ENCODE data around the gene KIAA1217.

The KIAA1217 gene

GRCh38 chr10:24208661-24209431, at the start of gene KIAA1217:
Gene KIAA1217, plus strand, starts transcription at chr10:24209138. Its CDS starts 56 bp downstream, at chr10:24209194.
- DNase-seq (ENCODE audit: low spot score): no peak

GRCh38 chr10:24162206-24162985, 46.5 kb upstream of the KIAA1217 start:
- DNase-seq (ENCODE audit: low spot score): no peak

- DNase-seq (ENCODE audit: low spot score): no peak
Measured at GRCh38 chr10:24163485-24163884, 45.5 kb upstream of the KIAA1217 start.

GRCh38 chr10:24168258-24169170, 40.4 kb upstream of the KIAA1217 start:
- no peak for DNase-seq (ENCODE audit: low spot score)

GRCh38 chr10:24170199-24170598, 38.7 kb upstream of the KIAA1217 start:
- no peak for DNase-seq (ENCODE audit: low spot score)

- no peak for DNase-seq (ENCODE audit: low spot score)
Measured at GRCh38 chr10:24172909-24173308, 36.0 kb upstream of the KIAA1217 start.

GRCh38 chr10:24174014-24174413, 34.9 kb upstream of the KIAA1217 start:
- no peak for DNase-seq (ENCODE audit: low spot score)

GRCh38 chr10:24176658-24177057, 32.3 kb upstream of the KIAA1217 start:
- no peak for DNase-seq (ENCODE audit: low spot score)

- DNase-seq (ENCODE audit: low spot score): no peak
Measured at GRCh38 chr10:24177636-24178035, 31.3 kb upstream of the KIAA1217 start.

GRCh38 chr10:24180891-24181290, 28.0 kb upstream of the KIAA1217 start:
- no peak for DNase-seq (ENCODE audit: low spot score)

- no peak for DNase-seq (ENCODE audit: low spot score)
Measured at GRCh38 chr10:24184455-24184854, 24.5 kb upstream of the KIAA1217 start.

- DNase-seq (ENCODE audit: low spot score): no peak
Measured at GRCh38 chr10:24193330-24193729, 15.6 kb upstream of the KIAA1217 start.

GRCh38 chr10:24197263-24197662, 11.7 kb upstream of the KIAA1217 start:
- DNase-seq (ENCODE audit: low spot score): no peak

GRCh38 chr10:24201503-24202180, 7.3 kb upstream of the KIAA1217 start:
- DNase-seq (ENCODE audit: low spot score): no peak

GRCh38 chr10:24202181-24202570, 6.8 kb upstream of the KIAA1217 start:
- DNase-seq (ENCODE audit: low spot score): no peak

- no peak for DNase-seq (ENCODE audit: low spot score)
Measured at GRCh38 chr10:24205821-24206220, 3.1 kb upstream of the KIAA1217 start.

GRCh38 chr10:24206334-24206733, 2.6 kb upstream of the KIAA1217 start:
- no peak for DNase-seq (ENCODE audit: low spot score)

- no peak for DNase-seq (ENCODE audit: low spot score)
Measured at GRCh38 chr10:24206926-24207325, 2.0 kb upstream of the KIAA1217 start.

GRCh38 chr10:24207341-24207740, 1.6 kb upstream of the KIAA1217 start:
- DNase-seq (ENCODE audit: low spot score): no peak

GRCh38 chr10:24207781-24208611, 942 bp upstream of the KIAA1217 start:
- DNase-seq (ENCODE audit: low spot score): no peak

GRCh38 chr10:24209432-24209771, 464 bp downstream of the KIAA1217 start:
- no peak for DNase-seq (ENCODE audit: low spot score)

All from CD4-positive, alpha-beta T cell treated with Interleukin-6 at 100 ng/mL for 8 hours (primary cell).